Glomerular visceral epithelial cell (primary cell): ENCODE measurements around the gene RUNX3.
"Not testable (repeated sequence)": the region's sequence is repeated elsewhere in the genome, so short reads cannot be mapped to it uniquely, and the experiment has no call there.

Source experiments
- DNase-seq: peaks from one replicate; pipeline ENCODE4 v3.0.0-alpha.2; 2016; ENCODE audit errors: extremely low spot score

Gene RUNX3

DNA sequence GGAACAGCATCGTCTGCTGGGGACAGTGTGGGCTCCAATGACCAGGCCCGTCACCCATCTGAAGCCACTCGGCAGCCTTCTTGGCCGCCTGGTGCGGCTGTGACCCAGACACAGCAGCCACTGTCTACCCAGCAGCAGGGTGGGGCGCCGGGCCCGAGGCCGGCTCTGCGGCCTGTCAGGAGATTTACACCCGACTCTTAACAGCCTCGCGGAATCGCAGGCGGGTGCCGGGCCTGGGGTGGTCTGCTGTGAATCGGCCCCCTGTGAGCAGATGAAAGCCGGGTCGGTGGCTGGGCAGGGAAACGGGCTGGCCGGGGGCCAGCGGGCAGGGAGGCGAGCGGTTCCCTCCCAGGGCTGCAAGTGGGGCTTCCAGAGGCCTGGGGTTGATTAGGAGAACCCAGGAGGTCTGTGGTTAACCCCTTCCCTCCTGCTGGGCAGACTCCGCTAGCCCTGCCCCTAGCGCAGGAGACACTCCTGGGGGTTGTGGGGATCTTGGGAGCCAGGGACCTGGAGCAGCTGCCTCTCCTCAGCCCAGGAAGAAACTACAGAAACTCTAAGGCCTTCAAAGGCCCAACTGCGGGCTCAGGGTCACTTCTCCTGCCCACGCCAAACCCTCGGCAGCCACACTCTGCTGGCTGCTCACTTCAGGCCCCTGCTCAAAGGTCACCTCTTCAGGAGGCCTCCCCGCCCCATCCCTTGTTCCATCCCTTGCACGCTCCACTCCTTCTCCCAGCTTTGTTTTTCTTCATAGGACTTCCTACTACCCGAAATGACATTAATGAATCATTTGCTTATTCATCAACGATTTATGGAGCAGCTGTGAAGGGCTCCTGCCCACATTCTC lies 15.6 kb downstream of the RUNX3 start:
- peak; percentile 92 for DNase-seq

DNA sequence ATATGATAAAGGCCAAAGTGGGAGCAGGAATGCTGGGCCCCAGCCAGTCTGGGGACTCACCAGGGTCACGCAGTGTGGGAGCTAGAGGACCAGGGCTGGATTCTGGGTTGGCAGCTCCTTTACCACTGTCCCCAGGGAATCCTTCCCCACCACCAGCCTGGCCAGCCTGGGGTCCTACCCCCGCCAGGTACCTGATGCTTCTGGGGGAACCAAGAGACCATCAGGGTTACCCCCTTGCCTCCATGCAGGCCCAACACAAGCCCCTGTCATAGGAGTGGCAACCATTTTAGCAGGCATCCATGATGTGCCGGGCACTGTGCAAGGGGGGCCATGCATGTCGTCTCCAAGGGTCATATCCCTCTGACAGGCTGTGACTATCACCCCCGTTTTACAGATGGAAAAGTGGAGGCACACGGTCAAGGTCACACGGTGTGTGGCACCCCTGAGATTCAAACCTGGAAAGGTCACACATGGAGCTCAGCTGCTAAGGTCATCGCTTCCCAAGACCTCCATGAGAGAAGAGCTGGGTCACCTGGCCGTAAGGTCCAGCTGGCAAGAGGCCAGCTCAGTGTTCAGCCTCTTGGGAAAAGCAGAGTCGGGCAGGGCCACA lies 16.4 kb downstream of the RUNX3 start:
- DNase-seq: no peak

DNA sequence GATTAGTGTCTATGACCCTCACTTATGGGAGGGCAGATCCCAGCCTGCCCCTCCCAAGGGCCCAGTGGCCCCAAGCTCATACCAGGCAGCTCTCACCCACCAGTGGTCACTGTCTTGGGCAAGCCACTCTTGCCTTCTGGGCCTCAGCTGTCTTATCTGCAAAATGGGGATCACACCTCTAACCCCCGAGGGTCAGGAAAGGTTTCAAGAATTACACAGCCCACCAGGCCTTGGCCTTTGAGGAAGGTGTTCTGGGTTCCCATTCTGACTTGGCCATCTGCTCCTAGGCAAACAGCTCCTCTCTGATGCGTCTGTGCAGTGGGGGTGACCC lies 16.8 kb downstream of the RUNX3 start:
- DNase-seq: no peak

DNA sequence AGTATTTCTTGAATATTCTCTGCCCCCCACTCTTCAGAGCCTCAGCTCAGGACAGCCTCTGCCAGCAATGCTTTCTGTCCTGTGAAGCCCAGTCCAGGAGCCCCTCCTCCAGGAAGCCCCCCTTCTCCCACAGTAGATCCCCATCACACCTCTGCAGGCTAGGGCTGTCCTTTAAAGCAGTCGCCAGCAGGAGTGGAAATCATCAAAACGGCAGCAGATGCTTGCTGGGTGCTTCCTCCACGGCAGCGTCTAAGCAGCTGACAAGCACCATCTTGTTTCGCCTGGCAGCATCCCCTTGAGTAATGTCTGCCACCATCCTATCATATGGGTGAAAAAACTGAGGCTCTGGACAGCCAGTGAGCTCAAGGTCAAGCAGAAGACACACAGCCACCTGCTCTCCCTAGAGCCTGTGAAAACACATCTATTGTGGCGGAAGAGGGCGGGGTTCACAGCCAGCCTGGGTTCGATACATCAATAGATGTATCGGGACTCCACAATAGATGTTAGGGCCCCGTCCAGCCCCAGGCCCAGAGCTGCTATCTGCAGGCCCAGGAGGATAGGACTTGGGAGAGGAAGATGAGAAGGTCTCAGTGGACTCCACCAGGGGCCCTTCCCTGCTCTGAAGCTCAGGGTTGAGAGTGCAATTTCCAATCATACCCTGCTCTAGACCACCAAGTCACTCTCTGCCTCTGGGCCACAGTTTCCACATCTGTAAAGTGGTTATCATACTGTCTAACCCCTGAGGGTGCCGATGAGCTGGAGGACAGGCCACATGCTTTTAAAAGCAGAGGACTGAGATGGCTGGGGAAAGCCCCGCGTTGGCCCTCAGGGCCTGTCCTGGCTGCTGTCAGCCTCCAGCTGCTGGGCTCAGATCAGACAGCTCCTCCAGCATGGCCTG lies 17.5 kb downstream of the RUNX3 start:
- no peak for DNase-seq

DNA sequence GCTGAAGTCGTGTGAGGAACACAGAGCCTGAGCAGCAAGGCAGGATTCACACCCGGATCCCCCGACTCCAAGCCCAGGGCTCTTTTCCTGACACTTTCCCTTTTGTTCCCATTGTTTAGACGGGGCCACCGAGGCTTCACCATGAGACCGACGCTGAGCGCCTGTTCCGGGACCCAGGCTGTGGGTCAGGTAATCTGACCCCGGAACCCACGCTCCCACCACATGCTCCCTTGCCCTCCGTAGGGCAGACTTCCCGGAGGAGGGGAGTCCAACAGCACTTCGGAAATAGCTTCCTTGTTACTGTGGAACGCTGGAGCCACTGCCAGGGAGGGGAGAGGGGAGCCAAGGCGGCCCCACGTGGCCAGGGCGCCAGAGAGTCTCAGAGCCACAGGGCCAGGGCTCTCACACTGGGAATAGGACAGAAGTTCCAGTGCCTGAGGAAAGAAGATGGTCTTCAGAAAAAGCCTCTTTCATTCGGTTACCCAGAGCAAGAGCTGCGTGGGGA lies 18.4 kb downstream of the RUNX3 start:
- no peak for DNase-seq

DNA sequence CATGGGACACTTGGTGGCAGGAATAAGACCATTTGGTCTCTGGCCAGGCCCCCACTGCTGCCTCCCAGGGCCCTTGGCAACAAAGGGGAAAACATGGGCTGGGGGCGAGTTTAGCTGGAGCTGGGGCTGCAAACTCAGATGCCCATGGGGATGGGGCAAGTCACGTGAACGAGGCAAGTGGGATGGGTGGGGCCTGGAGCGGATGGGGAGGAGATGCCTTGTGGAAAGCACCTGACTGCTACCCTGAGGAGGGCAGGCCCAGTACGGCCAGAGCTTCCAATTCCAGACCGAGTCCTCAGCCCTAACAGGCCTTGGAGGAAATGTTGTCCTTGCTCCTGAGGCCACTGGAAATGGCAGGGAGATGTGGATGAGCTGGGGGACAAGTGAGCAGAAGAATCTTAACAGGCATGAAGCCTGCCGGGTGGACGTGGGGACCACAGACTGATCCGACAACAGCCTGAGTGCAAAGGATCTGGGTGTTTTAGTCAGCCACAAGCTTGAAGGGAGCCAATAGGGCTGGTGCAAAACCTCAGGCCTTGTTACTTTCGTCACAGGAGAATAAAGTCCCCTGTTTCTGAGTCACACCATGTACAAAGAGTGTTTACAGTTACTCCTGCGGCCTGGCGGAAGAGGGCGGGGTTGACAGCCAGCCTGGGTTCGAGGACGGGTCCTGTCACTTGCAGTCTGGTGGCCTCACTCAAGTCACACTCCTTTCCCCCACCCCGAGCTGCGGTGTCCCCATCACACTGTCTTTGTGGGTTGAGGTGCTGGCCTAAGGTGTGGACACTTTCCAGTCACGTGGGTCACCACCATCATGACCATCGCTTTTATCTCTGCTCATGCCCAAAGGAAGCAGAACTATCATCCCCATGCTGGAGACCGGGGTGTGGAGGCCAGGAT lies 19.1 kb downstream of the RUNX3 start:
- DNase-seq: no peak

DNA sequence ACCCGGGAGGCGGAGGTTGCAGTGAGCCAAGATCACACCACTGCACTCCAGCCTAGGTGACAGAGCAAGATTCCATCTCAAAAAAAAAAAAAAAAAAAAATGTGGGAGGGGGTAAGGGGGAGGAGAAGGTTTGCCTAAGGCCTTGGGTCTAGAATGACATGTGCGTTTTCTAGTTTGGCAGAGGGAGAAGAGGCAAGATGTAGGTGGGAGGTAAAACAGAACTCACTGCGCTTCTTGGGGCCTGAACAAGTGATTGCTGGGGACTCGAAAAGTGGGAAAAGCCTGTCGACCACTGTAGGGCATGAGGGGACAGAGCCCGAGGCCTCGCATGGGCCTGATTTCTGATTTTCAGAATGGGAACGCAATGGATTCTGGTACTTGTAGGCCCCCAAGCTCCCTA lies 19.9 kb downstream of the RUNX3 start:
- no peak for DNase-seq

DNA sequence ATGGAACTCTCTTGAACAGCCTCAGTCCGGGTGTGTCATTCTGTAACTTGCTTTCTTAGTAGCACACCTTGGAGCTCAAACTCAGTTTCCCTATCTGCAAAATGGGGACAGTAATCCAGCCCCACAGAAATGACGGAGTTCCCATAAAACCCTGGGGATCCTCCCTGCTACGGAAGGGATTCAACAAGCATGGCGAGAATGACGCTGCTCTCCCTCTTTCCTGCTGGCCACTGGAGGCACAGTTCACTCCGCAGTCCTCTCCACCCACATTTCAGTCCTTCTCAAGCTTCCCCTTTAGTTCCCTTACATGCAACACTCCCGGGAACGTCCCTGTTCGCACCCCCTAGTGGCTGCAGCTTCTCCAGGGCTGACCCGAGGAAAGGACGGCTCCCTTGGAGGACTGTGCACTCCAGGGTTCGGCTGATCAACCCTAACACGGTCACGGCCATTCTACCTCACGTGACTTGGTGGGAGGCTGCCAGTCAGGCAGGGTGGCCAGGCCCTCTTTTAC lies 20.6 kb downstream of the RUNX3 start:
- DNase-seq: peak; percentile 58

DNA sequence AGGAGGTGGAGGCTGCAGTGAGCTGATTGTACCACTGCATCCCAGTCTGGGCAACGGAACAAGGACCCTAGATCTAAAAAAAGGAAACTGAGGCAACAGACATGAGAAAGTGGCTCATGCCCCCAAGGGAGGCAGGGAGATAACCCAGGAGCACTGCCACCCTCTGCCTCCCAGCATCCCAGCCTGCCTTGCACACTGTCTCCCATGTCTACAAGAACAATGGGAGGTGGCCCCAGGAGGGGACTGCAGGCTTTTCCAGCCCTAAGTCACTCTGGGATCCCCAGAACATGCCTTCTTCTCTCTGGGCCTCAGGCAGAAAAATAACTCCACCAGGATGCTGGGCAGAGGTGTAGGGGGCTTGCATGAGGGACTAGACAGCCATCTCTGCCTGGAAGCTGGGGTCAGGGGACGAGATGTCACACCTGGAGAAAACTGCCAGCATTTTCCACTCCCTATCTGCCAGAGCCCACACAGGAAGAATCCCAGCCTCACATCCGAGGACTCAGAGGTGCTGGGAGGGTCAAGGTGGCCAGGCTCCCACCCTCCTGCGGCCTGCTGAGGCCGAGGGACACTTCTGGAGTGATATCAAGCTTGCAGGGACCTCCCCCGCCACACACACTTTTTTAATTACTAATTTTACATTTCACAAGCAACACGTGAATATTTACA lies 21.4 kb downstream of the RUNX3 start:
- DNase-seq: no peak

DNA sequence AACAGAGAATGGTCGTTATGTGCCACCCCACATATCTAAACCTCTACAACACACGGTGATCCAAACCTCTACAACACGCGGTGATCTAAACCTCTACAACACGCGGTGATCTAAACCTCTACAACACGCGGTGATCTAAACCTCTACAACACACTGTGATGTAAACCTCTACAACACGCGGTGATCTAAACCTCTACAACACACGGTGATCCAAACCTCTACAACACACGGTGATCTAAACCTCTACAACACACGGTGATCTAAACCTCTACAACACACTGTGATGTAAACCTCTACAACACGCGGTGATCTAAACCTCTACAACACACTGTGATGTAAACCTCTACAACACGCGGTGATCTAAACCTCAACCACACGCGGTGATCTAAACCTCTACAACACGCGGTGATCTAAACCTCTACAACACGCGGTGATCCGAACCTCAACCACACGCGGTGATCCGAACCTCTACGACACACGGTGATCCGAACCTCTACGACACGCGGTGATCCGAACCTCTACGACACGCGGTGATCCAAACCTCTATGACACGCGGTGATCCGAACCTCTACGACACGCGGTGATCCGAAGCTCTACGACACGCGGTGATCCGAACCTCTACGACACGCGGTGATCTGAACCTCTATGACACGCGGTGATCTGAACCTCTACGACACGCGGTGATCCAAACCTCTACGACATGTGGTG lies 22.3 kb downstream of the RUNX3 start:
- not testable (repeated sequence) for DNase-seq

DNA sequence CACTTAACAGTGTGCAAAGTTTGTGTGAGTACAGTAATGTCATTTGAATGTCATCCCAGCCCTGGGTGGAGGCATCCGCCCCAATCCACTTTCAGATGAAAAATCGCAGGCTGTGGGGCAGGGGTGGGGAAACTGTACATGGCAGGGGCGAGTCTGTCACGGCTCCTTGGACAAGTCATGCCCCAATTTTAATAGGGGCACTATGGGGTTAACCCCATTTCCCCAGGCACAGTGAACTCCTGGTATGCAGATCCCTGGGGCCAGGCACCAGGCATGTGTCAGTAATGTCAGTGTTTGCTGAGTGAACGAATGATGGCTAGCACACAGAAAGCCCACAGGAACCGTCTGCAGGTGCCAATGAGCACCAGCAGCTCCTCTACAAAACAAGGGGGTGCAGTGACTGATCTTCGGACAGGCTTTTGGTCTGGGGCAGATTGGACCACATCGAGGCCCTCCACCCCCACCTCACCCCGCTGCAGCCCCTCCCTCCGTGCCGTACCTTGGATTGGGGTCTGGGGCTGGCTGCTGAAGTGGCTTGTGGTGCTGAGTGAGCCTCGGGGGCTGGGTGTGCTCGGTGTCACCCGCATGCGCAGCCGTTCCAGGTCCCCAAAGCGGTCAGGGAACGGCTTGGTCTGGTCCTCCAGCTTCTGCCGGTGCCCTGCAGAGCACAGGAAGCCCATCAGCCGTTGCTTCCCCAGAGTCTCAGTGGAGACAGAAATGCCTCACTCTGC lies 23.2 kb downstream of the RUNX3 start:
- DNase-seq: no peak

DNA sequence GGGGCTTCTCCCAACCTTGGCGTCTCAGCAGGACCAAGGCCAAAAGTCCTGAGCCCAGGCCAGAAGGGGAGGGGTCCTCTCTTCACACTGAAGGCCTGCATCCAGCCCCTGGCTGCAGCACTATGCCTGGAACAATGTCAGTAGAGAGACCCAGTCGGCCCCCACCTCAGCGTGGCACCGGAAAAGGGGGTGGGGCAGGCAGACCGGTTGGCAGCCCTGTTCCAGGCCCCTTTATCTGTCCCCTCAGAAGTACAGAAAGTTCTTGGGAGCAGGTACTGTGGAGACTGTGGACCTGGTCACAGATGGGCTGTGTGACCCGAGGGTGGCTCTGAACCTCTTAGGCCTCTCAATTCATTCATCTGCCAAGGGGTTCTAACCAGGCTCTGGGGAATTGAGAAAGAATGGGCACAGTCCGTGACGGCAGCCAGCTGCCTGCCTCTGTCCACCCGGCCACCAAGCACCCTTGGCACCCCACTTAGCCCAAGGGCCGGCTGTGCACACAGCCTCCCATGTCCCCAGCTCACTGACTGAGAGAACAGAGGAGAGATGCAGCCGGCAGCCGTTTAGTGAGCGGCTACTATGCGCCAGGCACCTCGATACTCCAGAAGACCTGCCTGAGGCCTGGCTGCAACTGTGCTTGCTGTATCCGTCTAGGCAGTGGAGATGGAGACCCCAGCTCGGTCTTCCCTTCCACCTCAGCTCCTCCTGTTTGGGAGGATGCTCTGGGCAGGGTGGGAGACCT lies 23.9 kb downstream of the RUNX3 start:
- no peak for DNase-seq

DNA sequence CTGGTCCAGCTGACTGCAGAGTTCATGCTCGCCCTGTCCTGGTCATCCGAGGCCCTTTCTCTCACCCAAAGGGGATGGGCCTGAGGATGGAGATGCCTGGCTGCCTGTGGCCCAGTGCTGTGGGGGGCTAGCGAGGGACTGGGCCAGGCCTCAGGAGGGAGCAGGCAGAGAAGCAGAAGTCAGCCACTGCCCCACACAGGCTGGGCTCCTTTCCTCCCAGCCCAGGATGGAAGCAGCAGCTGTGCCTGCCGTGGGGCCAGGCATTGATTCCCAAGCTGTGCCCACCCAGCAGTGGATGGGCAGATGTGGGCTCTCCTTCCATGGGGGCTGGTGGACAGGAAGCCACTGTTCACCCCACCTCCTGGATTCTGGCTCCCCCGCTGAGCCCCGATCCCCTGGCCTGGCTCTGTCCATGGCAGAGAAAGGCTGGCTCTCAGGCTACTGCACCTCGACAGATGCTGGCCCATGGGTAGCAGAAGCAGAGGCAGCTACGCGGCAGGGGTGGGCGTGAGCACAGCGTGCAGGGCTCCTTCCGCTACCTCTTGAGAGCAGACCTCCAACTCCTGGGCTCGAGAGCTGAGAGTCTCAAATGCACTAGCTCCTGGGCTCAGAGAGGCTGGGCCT lies 24.6 kb downstream of the RUNX3 start:
- DNase-seq: no peak

DNA sequence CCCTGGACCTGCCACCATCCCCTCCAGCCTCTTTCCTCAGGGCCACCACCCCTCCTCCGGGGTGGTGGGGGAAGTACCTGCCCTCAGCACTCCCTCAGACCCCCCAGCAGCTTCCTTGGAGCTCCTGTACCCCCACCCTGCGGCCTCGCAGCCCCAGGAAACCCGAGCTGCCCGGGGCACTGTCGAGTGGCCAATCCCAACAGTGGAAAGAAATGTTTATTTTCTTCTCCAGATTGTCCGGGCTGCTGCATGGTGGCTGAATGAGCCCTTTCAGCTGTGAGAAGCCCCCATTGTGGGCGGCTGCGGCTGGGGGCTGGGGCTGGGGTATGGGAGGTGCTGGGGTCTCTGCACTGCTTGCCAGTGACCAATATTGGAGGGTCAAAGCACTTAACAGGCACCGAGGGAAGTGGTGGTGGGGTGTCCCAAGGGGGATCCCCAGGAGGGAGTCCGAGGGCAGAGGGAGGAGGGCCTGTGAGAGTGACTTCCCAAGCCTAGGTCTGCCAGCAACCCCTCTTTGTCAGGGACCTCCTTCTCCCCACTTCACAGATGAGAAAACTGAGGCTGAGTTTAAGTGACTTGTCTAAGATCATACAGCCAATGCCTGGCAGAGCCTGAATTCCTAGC lies 25.2 kb downstream of the RUNX3 start:
- DNase-seq: no peak

DNA sequence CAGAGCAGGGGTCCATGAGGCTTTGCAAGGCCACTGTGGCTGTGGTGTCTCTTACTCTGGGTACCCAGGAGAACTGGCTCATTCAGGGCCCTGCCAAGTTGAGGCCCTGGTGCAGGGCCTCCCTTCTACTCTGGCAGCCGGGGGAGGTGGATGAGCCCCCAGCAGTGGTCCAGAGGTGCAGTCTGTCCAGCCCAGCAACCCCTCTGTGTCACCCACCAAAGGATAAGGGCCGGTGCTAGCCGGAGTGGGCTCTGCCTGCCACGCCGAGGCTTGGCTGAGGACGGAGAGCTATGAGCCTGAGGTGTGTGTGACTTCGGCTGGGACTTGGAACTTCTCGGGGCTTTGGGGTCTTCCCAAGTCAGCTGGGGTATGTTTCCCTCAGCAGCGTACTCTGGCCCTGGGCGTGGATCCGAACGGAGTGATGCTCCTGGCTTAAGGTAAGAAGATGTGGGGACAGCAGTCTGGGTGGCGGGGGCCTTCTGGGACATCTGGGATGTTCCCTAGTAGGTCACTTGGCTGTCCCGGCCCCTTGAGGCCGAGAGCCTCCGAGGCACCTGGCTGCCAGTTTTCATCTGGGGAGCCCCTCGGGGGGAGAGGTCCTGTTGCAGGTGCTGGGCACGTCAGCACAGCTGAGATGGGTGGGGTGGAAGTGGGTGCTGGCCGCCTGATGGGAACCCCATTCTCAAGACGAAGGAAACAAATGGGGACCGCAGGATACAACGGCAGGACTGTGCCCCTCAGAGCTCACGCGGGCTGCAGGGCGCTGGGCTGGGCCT lies 25.9 kb downstream of the RUNX3 start:
- DNase-seq: no peak

DNA sequence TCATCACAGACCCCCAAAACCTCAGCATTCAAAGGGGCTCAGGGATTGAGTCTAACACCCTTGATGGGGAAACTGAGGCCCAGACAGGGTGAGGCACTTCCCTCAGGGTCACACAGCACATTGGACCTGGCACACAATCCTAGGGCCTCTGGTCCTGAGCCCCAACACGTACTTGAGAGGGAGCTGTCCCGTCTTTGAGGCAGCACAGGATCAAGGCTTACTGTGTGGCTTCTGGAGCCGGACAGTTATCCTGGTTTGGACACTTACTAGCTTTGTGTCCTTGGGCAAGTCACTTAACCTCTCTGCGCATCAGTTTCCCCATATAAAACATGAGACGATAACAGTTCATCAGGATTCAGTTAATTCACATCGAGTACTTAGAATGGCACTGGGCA lies 26.5 kb downstream of the RUNX3 start:
- DNase-seq: no peak

DNA sequence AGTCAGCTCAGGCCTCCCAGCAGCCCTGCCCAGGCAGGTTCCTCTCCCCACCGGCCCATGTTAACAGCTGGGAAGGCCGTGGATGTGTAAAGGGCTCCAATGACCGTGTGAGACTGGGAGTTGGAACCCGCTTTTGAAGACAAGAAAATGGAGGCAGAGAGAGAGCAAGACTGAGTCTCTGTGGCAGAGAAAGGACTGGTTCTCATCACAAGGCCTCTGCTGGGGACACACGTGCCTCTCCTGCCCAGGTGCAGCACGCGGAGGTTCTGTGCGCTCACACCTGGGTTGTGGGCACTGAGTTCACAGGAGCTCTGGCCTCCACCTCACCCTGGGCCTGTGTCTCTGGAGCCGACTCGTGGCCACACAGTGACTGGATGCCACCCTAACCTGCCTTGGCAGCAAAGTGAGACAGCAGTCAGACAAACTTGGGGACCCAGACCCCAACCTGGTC lies 27.0 kb downstream of the RUNX3 start:
- no peak for DNase-seq
